Measurements from ENCODE around the gene MALT1. TPM values are rescaled to one million over a fixed set of nuclear protein-coding genes. Genes with fewer than 3 reads are reported as not detected.

The MALT1 gene
- total and polyA plus RNA-seq, 9 of the 15 experiments (the other 6 are each of a cell fraction or from before 2014, with no cell fraction given), result 0.14 to 1.6 (median 0.32) TPM

DNA sequence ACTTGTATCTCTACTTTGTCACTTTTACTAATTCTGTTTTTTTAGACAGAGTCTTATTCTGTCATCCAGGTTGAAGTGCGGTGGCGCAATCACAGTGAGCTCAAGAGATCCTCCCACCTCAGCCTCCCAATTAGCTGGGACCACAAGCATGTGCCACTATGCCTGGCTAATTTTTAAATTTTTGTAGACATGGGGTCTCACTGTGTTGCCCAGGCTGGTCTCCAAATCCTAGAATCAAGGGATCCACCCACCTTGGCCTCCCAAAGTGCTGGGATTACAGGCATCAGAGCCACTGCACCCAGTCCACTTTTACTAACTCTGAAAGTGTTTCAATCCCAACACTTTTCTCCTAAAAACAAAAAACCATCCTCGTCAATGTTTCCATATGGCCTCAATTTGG lies 94.9 kb downstream of the MALT1 start (continued):
- TF ChIP-seq, protein P1, sequence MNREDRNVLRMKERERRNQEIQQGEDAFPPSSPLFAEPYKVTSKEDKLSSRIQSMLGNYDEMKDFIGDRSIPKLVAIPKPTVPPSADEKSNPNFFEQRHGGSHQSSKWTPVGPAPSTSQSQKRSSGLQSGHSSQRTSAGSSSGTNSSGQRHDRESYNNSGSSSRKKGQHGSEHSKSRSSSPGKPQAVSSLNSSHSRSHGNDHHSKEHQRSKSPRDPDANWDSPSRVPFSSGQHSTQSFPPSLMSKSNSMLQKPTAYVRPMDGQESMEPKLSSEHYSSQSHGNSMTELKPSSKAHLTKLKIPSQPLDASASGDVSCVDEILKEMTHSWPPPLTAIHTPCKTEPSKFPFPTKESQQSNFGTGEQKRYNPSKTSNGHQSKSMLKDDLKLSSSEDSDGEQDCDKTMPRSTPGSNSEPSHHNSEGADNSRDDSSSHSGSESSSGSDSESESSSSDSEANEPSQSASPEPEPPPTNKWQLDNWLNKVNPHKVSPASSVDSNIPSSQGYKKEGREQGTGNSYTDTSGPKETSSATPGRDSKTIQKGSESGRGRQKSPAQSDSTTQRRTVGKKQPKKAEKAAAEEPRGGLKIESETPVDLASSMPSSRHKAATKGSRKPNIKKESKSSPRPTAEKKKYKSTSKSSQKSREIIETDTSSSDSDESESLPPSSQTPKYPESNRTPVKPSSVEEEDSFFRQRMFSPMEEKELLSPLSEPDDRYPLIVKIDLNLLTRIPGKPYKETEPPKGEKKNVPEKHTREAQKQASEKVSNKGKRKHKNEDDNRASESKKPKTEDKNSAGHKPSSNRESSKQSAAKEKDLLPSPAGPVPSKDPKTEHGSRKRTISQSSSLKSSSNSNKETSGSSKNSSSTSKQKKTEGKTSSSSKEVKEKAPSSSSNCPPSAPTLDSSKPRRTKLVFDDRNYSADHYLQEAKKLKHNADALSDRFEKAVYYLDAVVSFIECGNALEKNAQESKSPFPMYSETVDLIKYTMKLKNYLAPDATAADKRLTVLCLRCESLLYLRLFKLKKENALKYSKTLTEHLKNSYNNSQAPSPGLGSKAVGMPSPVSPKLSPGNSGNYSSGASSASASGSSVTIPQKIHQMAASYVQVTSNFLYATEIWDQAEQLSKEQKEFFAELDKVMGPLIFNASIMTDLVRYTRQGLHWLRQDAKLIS (CRISPR knock-in tag; IDR thresholded peaks at IDR 0.05), result no peak
- TF ChIP-seq RAD21 (CRISPR knock-in tag; conservative IDR thresholded peaks at IDR 0.05 in 1 of 2, IDR thresholded peaks at IDR 0.05 in 1 of 2) (no peak), MCM3 (IDR thresholded peaks at IDR 0.05) (no peak), NCOA6 (IDR thresholded peaks at IDR 0.05) (no peak), NUFIP1 (IDR thresholded peaks at IDR 0.05; ENCODE audit: partially characterized antibody) (no peak), RFX7 (CRISPR knock-in tag; IDR thresholded peaks at IDR 0.05) (no peak), CEBPB (tag; IDR thresholded peaks at IDR 0.05) (no peak), MCM7 (IDR thresholded peaks at IDR 0.05) (no peak), OTX1 (CRISPR knock-in tag; IDR thresholded peaks at IDR 0.05) (no peak), SREBF1 (IDR thresholded peaks at IDR 0.05; ENCODE audit: borderline replicate concordance, low read depth, low read length) (no peak)
- TF ChIP-seq, protein P2, sequence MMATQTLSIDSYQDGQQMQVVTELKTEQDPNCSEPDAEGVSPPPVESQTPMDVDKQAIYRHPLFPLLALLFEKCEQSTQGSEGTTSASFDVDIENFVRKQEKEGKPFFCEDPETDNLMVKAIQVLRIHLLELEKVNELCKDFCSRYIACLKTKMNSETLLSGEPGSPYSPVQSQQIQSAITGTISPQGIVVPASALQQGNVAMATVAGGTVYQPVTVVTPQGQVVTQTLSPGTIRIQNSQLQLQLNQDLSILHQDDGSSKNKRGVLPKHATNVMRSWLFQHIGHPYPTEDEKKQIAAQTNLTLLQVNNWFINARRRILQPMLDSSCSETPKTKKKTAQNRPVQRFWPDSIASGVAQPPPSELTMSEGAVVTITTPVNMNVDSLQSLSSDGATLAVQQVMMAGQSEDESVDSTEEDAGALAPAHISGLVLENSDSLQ (IDR thresholded peaks at IDR 0.05), result no peak

Data from K562 (cell line).